ENCODE measurements around the gene CCDC13.

Gene CCDC13

GRCh38 chr3:42752441-42752840 is 20.6 kb downstream of the CCDC13 start:
- no peak for DNase-seq

DNA sequence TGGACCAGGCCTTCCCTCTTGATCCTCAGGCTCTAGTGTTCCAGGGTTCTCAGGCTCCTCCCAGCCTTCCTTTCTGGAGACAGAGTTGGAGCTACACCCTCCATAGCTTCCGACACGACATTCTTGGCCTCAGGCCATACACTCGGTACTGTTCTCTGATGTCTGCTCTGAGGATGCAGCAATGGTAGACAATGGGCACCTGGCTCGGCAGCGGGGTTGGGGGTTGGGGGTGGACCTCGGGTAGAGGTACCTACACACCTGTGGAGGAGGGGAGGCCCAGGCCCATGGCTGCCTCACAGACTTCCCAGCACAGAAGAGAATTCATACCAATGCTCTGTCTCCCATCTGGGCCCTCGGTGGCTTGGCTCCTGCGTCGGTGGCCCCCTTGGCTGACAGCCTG is 21.4 kb downstream of the CCDC13 start:
- no peak for DNase-seq

- DNase-seq = no peak
Observed at GRCh38 chr3:42750834-42751233, 22.2 kb downstream of the CCDC13 start.

- peak; percentile 68 to 79 for DNase-seq
Observed at GRCh38 chr3:42749753-42750231, 23.3 kb downstream of the CCDC13 start.

GRCh38 chr3:42749025-42749752 is 23.9 kb downstream of the CCDC13 start:
- no peak for DNase-seq

GRCh38 chr3:42747581-42747980 is 25.5 kb downstream of the CCDC13 start:
- DNase-seq = peak; percentile 61 to 62

DNA sequence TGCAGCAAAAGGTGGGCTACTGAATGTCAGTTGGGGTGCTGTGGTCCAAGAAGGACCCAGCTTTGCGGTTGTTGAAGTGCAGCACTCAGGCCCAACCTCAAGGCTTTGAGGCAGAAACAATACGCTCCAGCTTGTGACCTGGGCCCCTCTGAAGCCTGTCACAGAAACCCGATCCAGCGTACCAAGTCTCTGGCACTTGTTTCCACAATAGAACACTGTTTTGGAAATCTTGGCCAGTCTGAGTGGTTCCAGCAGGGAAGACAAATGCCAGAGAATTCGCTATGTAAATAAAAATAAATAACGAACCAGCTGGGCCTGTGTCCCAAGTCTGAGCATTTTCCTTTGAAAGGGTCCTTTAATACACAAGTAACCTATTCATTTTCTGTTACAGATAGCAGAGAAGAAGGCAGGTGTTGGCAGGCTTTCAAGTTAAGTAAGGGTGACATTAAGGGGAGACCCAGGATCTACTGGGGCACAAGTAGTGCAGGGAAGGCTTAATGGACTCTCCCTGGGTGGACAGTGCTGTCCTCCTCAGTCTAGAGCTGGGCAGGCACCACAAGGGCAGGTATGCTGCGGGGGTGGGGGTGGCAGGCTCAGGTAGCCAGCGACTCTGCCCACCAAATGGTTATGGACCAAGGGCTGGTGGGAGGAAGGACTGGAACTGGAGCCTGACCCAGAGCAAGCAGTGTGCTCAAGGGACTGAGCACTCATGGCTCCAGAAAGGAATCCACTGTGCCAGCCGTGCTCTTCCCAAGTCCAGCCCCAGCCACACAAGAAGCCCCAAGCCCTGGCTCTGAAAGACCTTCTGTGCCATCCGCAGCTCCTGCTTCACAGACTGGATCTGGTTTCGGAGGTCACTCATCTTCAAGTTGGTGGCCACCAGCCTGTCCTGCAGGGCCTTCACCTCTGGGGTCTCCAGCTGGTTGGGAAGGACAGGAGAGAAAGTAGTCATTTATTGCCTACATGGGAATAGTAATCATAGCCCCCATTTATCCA is 26.3 kb downstream of the CCDC13 start:
- DNase-seq = no peak

GRCh38 chr3:42745776-42746454 is 27.1 kb downstream of the CCDC13 start:
- DNase-seq = no peak

DNA sequence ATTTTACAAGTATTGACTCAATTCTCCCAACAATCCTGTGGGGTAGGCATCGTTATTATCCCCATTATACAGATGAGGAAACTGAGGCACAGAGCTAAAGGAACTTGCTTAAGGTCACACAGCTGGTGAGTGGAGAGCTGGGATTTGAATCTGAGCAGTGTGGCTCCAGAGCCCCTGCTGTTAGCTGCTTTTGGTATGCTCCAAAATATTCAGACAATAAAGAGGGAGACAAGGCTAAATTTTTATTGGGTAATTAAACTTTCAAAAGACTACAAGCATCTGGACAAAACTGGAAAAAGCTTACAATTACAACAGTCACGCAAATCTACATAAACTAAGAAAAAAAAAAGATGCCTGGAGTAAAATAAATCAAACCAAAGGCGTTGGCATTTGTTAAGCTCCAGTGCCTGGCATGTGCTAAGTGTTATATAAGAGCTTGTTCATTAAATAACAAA is 27.7 kb downstream of the CCDC13 start:
- no peak for DNase-seq

GRCh38 chr3:42743204-42743995 is 29.7 kb downstream of the CCDC13 start:
- no peak for DNase-seq

DNA sequence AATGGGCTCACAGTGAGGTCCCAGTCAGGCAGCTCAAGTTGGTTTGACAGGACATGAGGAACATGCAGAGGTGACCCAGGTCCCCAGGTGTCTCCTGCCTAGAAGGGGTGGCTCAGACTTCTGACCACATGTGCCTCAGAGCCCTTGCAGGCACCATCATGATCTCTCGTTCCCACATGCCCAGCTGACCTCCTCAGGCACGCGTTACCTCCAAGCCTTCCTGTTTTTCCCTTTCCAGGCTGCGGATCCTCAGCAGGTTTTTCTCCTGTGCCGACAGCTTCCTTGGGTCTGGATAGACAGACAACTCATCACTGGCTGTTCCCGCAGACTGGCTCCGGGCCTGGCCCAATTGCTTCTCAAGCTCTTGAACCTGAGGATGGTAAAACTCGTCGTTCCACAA is 30.4 kb downstream of the CCDC13 start:
- DNase-seq = no peak

GRCh38 chr3:42742259-42742658 is 30.8 kb downstream of the CCDC13 start:
- DNase-seq = no peak

GRCh38 chr3:42741796-42742195 is 31.3 kb downstream of the CCDC13 start:
- no peak for DNase-seq

DNA sequence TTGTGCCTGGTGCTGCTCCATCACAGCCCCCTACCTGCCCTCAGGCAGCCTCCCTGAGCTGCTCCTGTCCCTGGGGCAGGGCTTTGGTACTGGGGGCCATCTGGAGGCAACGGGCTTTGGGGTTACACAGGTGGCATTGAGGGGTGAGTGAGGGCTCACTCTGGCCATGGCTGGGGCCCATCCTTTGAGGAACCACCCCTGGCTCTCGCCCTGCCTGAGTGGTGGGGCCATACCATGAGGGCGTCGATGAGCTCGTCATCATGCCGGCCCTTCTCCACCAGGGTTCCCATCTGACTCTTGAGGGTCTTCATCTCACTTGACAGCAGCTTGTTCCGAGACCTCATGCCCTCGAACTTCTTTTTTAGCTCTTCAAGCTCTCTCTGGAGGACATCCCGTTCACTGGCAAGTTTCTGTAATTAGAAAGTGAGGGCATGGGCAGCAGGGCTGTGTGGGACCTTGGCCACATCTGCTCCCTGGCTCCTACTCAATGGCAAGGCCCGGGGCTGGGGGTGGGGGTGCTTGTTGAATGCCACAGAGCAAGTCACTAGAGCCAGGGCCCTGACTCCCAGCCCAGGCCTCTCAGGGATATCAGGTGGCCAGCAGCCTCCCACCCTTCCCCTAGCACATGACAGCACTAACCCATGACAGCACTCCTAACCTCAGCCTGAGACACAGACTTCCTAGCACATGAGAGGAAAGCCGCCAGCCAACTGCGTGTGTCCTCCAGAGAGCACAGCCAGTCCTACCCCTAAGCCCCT is 33.5 kb downstream of the CCDC13 start:
- DNase-seq = peak; percentile 54 to 77

GRCh38 chr3:42736531-42736930 is 36.5 kb downstream of the CCDC13 start:
- DNase-seq = no peak

GRCh38 chr3:42736081-42736480 is 37.0 kb downstream of the CCDC13 start:
- no peak for DNase-seq

- DNase-seq = no peak
Observed at GRCh38 chr3:42735615-42736014, 37.4 kb downstream of the CCDC13 start.

GRCh38 chr3:42735019-42735418 is 38.0 kb downstream of the CCDC13 start:
- DNase-seq = no peak

GRCh38 chr3:42734263-42734860 is 38.7 kb downstream of the CCDC13 start:
- no peak for DNase-seq

- DNase-seq = no peak
Observed at GRCh38 chr3:42733501-42734262, 39.4 kb downstream of the CCDC13 start.
